ENCODE results near the gene PLK4. TPM values are rescaled to one million over a fixed set of nuclear protein-coding genes. Genes with fewer than 3 reads are reported as not detected.

Gene PLK4
- 9.9 TPM for polyA plus RNA-seq
- long read RNA-seq, donor 1, partial matches to known transcripts = 0 of 2 reads
- long read RNA-seq, donor 1, other reads (novel, unspliced or antisense) = 0 of 2 reads
- long read RNA-seq, donor 2, partial matches to known transcripts = 0 of 3 reads
- long read RNA-seq, donor 2, other reads (novel, unspliced or antisense) = 0 of 3 reads
- long read RNA-seq, donor 3, partial matches to known transcripts = 0 of 5 reads
- long read RNA-seq, donor 3, other reads (novel, unspliced or antisense) = 0 of 5 reads
- long read RNA-seq, donor 4 = 0 reads
- long read RNA-seq, donor 5, partial matches to known transcripts = 0 of 1 reads
- long read RNA-seq, donor 5, other reads (novel, unspliced or antisense) = 0 of 1 reads
- long read RNA-seq, donor 6 = 0 reads
- long read RNA-seq, donor 7, partial matches to known transcripts = 0 of 2 reads
- long read RNA-seq, donor 7, other reads (novel, unspliced or antisense) = 0 of 2 reads
- long read RNA-seq, donor 8, partial matches to known transcripts = 0 of 2 reads
- long read RNA-seq, donor 8, other reads (novel, unspliced or antisense) = 0 of 2 reads
- long read RNA-seq, donor 9, partial matches to known transcripts = 0 of 1 reads
- long read RNA-seq, donor 9, other reads (novel, unspliced or antisense) = 0 of 1 reads
- long read RNA-seq, donor 10, partial matches to known transcripts = 0 of 4 reads
- long read RNA-seq, donor 10, other reads (novel, unspliced or antisense) = 0 of 4 reads
- long read RNA-seq, donor 11, partial matches to known transcripts = 0 of 1 reads
- long read RNA-seq, donor 11, other reads (novel, unspliced or antisense) = 0 of 1 reads

- peak within 1 kb of the TSS; percentile 81 for H3K27ac ChIP-seq (ENCODE audit: low read length)
- peak; percentile 97 for DNase-seq
- H3K36me3 ChIP-seq (ENCODE audit: control insufficient read depth, insufficient read depth, low read length) = peaks cover 5% of the 10 kb centered on the region
- H3K9me3 ChIP-seq (ENCODE audit: control insufficient read depth, low read depth, low read length) = no peaks in the 10 kb centered on the region
- no CpG with 5 or more reads among the region's 70 CpGs for WGBS (ENCODE audit: insufficient coverage, low lambda C conversion rate)
- no peaks in the 10 kb centered on the region for H3K27me3 ChIP-seq (ENCODE audit: control insufficient read depth, insufficient read depth, low read length)
- H3K4me3 ChIP-seq (ENCODE audit: low read length) = peak within 1 kb of the TSS; percentile 94
- H3K4me1 ChIP-seq (ENCODE audit: control insufficient read depth, insufficient read depth, low read length) = no peaks in the 10 kb centered on the region
Measured at GRCh38 chr4:127880763-127881562, at the start of gene PLK4. Gene PLK4, plus strand, starts transcription at chr4:127880893. Its CDS starts 242 bp downstream, at chr4:127881135.

GRCh38 chr4:127832585-127832984 is 48.1 kb upstream of the PLK4 start:
- H3K4me3 ChIP-seq (ENCODE audit: low read length) = no peak overlapping the region
- no peaks in the 10 kb centered on the region for H3K27me3 ChIP-seq (ENCODE audit: control insufficient read depth, insufficient read depth, low read length)
- H3K36me3 ChIP-seq (ENCODE audit: control insufficient read depth, insufficient read depth, low read length) = no peaks in the 10 kb centered on the region
- 91% methylated on average over 4 of the region's 4 CpGs for whole genome bisulfite sequencing (ENCODE audit: insufficient coverage, low lambda C conversion rate)
- H3K27ac ChIP-seq (ENCODE audit: low read length) = no peak overlapping the region
- no peaks in the 10 kb centered on the region for H3K9me3 ChIP-seq (ENCODE audit: control insufficient read depth, low read depth, low read length)
- no peaks in the 10 kb centered on the region for H3K4me1 ChIP-seq (ENCODE audit: control insufficient read depth, insufficient read depth, low read length)
- no peak for DNase-seq

- Histone ChIP-seq H3K36me3 (ENCODE audit: control insufficient read depth, insufficient read depth, low read length) (no peaks in the 10 kb centered on the region), H3K9me3 (ENCODE audit: control insufficient read depth, low read depth, low read length) (peaks cover 9% of the 10 kb centered on the region), H3K4me3 (ENCODE audit: low read length) (no peak overlapping the region), H3K4me1 (ENCODE audit: control insufficient read depth, insufficient read depth, low read length) (no peaks in the 10 kb centered on the region), H3K27me3 (ENCODE audit: control insufficient read depth, insufficient read depth, low read length) (no peaks in the 10 kb centered on the region), H3K27ac (ENCODE audit: low read length) (no peak overlapping the region)
- no peak for DNase-seq
- WGBS (ENCODE audit: insufficient coverage, low lambda C conversion rate) = no CpG with 5 or more reads among the region's 12 CpGs
Measured at GRCh38 chr4:127843704-127844600, 36.7 kb upstream of the PLK4 start.

DNA sequence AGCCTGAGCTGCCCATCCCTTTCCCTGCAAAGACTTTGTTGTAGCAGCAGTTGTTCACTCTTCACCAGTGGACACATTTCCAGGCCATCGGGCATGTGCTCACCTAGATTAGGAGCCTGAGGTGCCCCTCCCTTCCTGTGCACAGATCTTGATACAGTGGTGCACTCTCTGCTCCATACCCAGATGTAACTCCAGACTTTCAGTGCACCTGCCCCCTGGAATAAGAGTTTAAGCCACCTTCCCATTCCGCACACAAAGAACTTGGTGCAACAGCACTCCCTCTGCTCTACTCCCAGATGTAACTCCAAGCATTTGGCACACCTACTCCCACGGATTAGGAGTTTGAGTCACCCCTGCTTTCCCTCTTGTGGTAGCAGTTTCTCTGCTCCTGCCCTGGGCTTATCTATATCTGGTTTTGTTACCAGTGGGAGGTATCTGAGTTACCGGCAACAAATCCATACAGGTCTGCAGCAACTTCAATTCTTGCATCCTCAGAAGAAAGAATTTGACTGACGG is 36.0 kb upstream of the PLK4 start:
- 83% methylated on average over 2 of the region's 5 CpGs for WGBS (ENCODE audit: insufficient coverage, low lambda C conversion rate)
- Histone ChIP-seq H3K4me1 (ENCODE audit: control insufficient read depth, insufficient read depth, low read length) (no peaks in the 10 kb centered on the region), H3K27me3 (ENCODE audit: control insufficient read depth, insufficient read depth, low read length) (no peaks in the 10 kb centered on the region), H3K36me3 (ENCODE audit: control insufficient read depth, insufficient read depth, low read length) (no peaks in the 10 kb centered on the region), H3K9me3 (ENCODE audit: control insufficient read depth, low read depth, low read length) (peaks cover 14% of the 10 kb centered on the region), H3K4me3 (ENCODE audit: low read length) (no peak overlapping the region), H3K27ac (ENCODE audit: low read length) (no peak overlapping the region)
- DNase-seq = no peak

DNA sequence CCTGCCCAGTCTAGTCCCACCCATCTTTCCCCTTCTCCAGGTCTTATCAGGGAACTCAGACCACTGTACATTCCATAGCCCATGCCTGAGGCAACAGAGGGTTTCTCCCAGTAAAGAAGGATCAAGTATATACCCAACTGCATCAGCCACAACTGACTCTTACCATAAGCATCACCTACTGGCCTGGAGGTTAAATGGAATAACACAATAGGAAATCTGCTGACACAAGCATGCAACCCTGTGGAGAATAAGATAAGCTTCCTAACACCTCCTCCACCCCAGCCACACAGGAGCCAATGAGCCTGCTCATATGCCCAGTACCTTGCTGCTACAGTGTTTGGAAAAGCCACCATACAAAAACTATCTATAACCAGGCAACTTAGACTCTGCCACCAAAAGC is 34.6 kb upstream of the PLK4 start:
- H3K4me3 ChIP-seq (ENCODE audit: low read length) = no peak overlapping the region
- H3K27ac ChIP-seq (ENCODE audit: low read length) = no peak overlapping the region
- DNase-seq = no peak
- H3K36me3 ChIP-seq (ENCODE audit: control insufficient read depth, insufficient read depth, low read length) = no peaks in the 10 kb centered on the region
- peaks cover 21% of the 10 kb centered on the region for H3K9me3 ChIP-seq (ENCODE audit: control insufficient read depth, low read depth, low read length)
- no peaks in the 10 kb centered on the region for H3K4me1 ChIP-seq (ENCODE audit: control insufficient read depth, insufficient read depth, low read length)
- H3K27me3 ChIP-seq (ENCODE audit: control insufficient read depth, insufficient read depth, low read length) = no peaks in the 10 kb centered on the region

- no peaks in the 10 kb centered on the region for H3K36me3 ChIP-seq (ENCODE audit: control insufficient read depth, insufficient read depth, low read length)
- H3K4me1 ChIP-seq (ENCODE audit: control insufficient read depth, insufficient read depth, low read length) = no peaks in the 10 kb centered on the region
- peaks cover 21% of the 10 kb centered on the region for H3K9me3 ChIP-seq (ENCODE audit: control insufficient read depth, low read depth, low read length)
- no peak for DNase-seq
- H3K27me3 ChIP-seq (ENCODE audit: control insufficient read depth, insufficient read depth, low read length) = no peaks in the 10 kb centered on the region
- H3K4me3 ChIP-seq (ENCODE audit: low read length) = no peak overlapping the region
- WGBS (ENCODE audit: insufficient coverage, low lambda C conversion rate) = 100% methylated on average over 1 of the region's 1 CpG
- H3K27ac ChIP-seq (ENCODE audit: low read length) = no peak overlapping the region
Measured at GRCh38 chr4:127846765-127847164, 33.9 kb upstream of the PLK4 start.

GRCh38 chr4:127849505-127850234 is 31.0 kb upstream of the PLK4 start:
- no peak overlapping the region for H3K27ac ChIP-seq (ENCODE audit: low read length)
- no peaks in the 10 kb centered on the region for H3K4me1 ChIP-seq (ENCODE audit: control insufficient read depth, insufficient read depth, low read length)
- WGBS (ENCODE audit: insufficient coverage, low lambda C conversion rate) = 100% methylated on average over 1 of the region's 1 CpG
- no peaks in the 10 kb centered on the region for H3K36me3 ChIP-seq (ENCODE audit: control insufficient read depth, insufficient read depth, low read length)
- no peaks in the 10 kb centered on the region for H3K27me3 ChIP-seq (ENCODE audit: control insufficient read depth, insufficient read depth, low read length)
- DNase-seq = no peak
- H3K9me3 ChIP-seq (ENCODE audit: control insufficient read depth, low read depth, low read length) = peaks cover 29% of the 10 kb centered on the region
- H3K4me3 ChIP-seq (ENCODE audit: low read length) = no peak overlapping the region

DNA sequence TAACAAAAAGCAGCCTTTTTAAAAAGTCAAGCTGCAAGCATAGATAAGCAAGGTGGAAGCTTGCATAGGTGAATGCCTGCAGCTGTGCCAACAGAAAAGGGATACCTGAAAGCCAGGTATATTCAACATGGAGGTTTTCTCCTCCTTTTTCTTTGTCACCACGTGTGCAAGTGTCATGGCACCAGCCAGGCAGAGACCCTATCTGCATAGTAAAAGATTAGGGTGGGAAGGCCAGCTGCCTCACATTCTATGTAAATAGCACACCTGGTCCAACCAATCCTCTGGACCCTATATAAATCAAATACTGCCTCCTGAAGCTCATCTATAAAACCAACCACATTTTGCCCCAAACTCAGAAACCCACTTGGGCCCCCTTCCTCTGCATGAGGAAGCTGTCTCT is 28.0 kb upstream of the PLK4 start:
- no peak overlapping the region for H3K4me3 ChIP-seq (ENCODE audit: low read length)
- H3K27me3 ChIP-seq (ENCODE audit: control insufficient read depth, insufficient read depth, low read length) = no peaks in the 10 kb centered on the region
- H3K36me3 ChIP-seq (ENCODE audit: control insufficient read depth, insufficient read depth, low read length) = no peaks in the 10 kb centered on the region
- no peak for DNase-seq
- no peak overlapping the region for H3K27ac ChIP-seq (ENCODE audit: low read length)
- WGBS (ENCODE audit: insufficient coverage, low lambda C conversion rate) = no CpG with 5 or more reads among the region's 1 CpG
- H3K4me1 ChIP-seq (ENCODE audit: control insufficient read depth, insufficient read depth, low read length) = no peaks in the 10 kb centered on the region
- H3K9me3 ChIP-seq (ENCODE audit: control insufficient read depth, low read depth, low read length) = peaks cover 29% of the 10 kb centered on the region

GRCh38 chr4:127856196-127856812 is 24.4 kb upstream of the PLK4 start:
- DNase-seq = no peak
- Histone ChIP-seq H3K9me3 (ENCODE audit: control insufficient read depth, low read depth, low read length) (peaks cover 8% of the 10 kb centered on the region), H3K4me1 (ENCODE audit: control insufficient read depth, insufficient read depth, low read length) (no peaks in the 10 kb centered on the region), H3K4me3 (ENCODE audit: low read length) (no peak overlapping the region), H3K36me3 (ENCODE audit: control insufficient read depth, insufficient read depth, low read length) (no peaks in the 10 kb centered on the region), H3K27me3 (ENCODE audit: control insufficient read depth, insufficient read depth, low read length) (no peaks in the 10 kb centered on the region), H3K27ac (ENCODE audit: low read length) (no peak overlapping the region)
